ENCODE measurements around the gene SERPINA5. TPM values are rescaled to one million over a fixed set of nuclear protein-coding genes. Genes with fewer than 3 reads are reported as not detected.

SERPINA5 gene
- total and polyA plus RNA-seq, 5 donors: 4.6 to 14.4 (median 13.6) TPM

- ATAC-seq: no peak
- peaks cover 6% of the 10 kb centered on the region for H3K4me1 ChIP-seq (ENCODE audit: control insufficient read depth, insufficient read depth, low read length)
- H3K27me3 ChIP-seq (ENCODE audit: control insufficient read depth, insufficient read depth): no peaks in the 10 kb centered on the region
- no peak overlapping the region for H3K27ac ChIP-seq (ENCODE audit: low read length)
- H3K9me3 ChIP-seq (ENCODE audit: control insufficient read depth, low read length): no peaks in the 10 kb centered on the region
- no peak for DNase-seq
- 83% methylated on average over 9 of the region's 9 CpGs for WGBS
- intact Hi-C loops (cut with DNase I): no loop called here
- H3K4me3 ChIP-seq (ENCODE audit: low read length): no peak overlapping the region
Observed at GRCh38 chr14:94568186-94568585, 13.0 kb upstream of the SERPINA5 start.

GRCh38 chr14:94569381-94570001 is 11.7 kb upstream of the SERPINA5 start:
- Histone ChIP-seq H3K9me3 (ENCODE audit: control insufficient read depth, low read length) (no peaks in the 10 kb centered on the region), H3K4me3 (ENCODE audit: low read length) (no peak overlapping the region), H3K4me1 (ENCODE audit: control insufficient read depth, insufficient read depth, low read length) (peaks cover 6% of the 10 kb centered on the region), H3K27me3 (ENCODE audit: control insufficient read depth, insufficient read depth) (no peaks in the 10 kb centered on the region), H3K27ac (ENCODE audit: low read length) (no peak overlapping the region)
- intact Hi-C loops (cut with DNase I): no loop called here
- WGBS: 87% methylated on average over 20 of the region's 20 CpGs
- no peak for DNase-seq
- no peak for ATAC-seq

- intact Hi-C loops (cut with DNase I): no loop called here
- DNase-seq (no peak), ATAC-seq (no peak)
- H3K9me3 ChIP-seq (ENCODE audit: control insufficient read depth, low read length): no peaks in the 10 kb centered on the region
- H3K27me3 ChIP-seq (ENCODE audit: control insufficient read depth, insufficient read depth): no peaks in the 10 kb centered on the region
- 87% methylated on average over 6 of the region's 6 CpGs for WGBS
- no peak overlapping the region for H3K27ac ChIP-seq (ENCODE audit: low read length)
- no peak overlapping the region for H3K4me3 ChIP-seq (ENCODE audit: low read length)
- peaks cover 6% of the 10 kb centered on the region for H3K4me1 ChIP-seq (ENCODE audit: control insufficient read depth, insufficient read depth, low read length)
Observed at GRCh38 chr14:94570002-94570400, 11.2 kb upstream of the SERPINA5 start.

- no peaks in the 10 kb centered on the region for H3K27me3 ChIP-seq (ENCODE audit: control insufficient read depth, insufficient read depth)
- WGBS: 70% methylated on average over 9 of the region's 9 CpGs
- DNase-seq: no peak
- no peak overlapping the region for H3K27ac ChIP-seq (ENCODE audit: low read length)
- intact Hi-C loops (cut with DNase I): no loop called here
- ATAC-seq: no peak
- no peaks in the 10 kb centered on the region for H3K9me3 ChIP-seq (ENCODE audit: control insufficient read depth, low read length)
- no peak overlapping the region for H3K4me3 ChIP-seq (ENCODE audit: low read length)
- H3K4me1 ChIP-seq (ENCODE audit: control insufficient read depth, insufficient read depth, low read length): peaks cover 6% of the 10 kb centered on the region
Observed at GRCh38 chr14:94570440-94570839, 10.8 kb upstream of the SERPINA5 start.

GRCh38 chr14:94571395-94571794 is 9.8 kb upstream of the SERPINA5 start:
- no peaks in the 10 kb centered on the region for H3K27me3 ChIP-seq (ENCODE audit: control insufficient read depth, insufficient read depth)
- no peak overlapping the region for H3K4me3 ChIP-seq (ENCODE audit: low read length)
- DNase-seq: peak; percentile 52 to 78 (median 65)
- peak overlapping the region; percentile 54 for H3K27ac ChIP-seq (ENCODE audit: low read length)
- 43% methylated on average over 7 of the region's 7 CpGs for WGBS
- peaks cover 6% of the 10 kb centered on the region for H3K4me1 ChIP-seq (ENCODE audit: control insufficient read depth, insufficient read depth, low read length)
- peak; percentile 62 for ATAC-seq
- intact Hi-C loops (cut with DNase I): no loop called here
- H3K9me3 ChIP-seq (ENCODE audit: control insufficient read depth, low read length): no peaks in the 10 kb centered on the region

- peak; percentile 16 to 56 for ATAC-seq
- intact Hi-C loops (cut with DNase I): no loop called here
- Histone ChIP-seq H3K27ac (ENCODE audit: low read length) (peak overlapping the region; percentile 53), H3K9me3 (ENCODE audit: control insufficient read depth, low read length) (no peaks in the 10 kb centered on the region), H3K4me3 (ENCODE audit: low read length) (no peak overlapping the region), H3K4me1 (ENCODE audit: control insufficient read depth, insufficient read depth, low read length) (peaks cover 6% of the 10 kb centered on the region), H3K27me3 (ENCODE audit: control insufficient read depth, insufficient read depth) (no peaks in the 10 kb centered on the region)
- WGBS: 76% methylated on average over 6 of the region's 6 CpGs
- DNase-seq: peak in 1 of 3 donors; percentile 31
Observed at GRCh38 chr14:94571950-94572349, 9.3 kb upstream of the SERPINA5 start.

- no peak overlapping the region for H3K4me3 ChIP-seq (ENCODE audit: low read length)
- ATAC-seq: no peak
- WGBS: 71% methylated on average over 7 of the region's 7 CpGs
- intact Hi-C loops (cut with DNase I): no loop called here
- DNase-seq: no peak
- peaks cover 6% of the 10 kb centered on the region for H3K4me1 ChIP-seq (ENCODE audit: control insufficient read depth, insufficient read depth, low read length)
- H3K27me3 ChIP-seq (ENCODE audit: control insufficient read depth, insufficient read depth): no peaks in the 10 kb centered on the region
- no peak overlapping the region for H3K27ac ChIP-seq (ENCODE audit: low read length)
- no peaks in the 10 kb centered on the region for H3K9me3 ChIP-seq (ENCODE audit: control insufficient read depth, low read length)
Observed at GRCh38 chr14:94572637-94573303, 8.5 kb upstream of the SERPINA5 start.

GRCh38 chr14:94573475-94574277 is 7.5 kb upstream of the SERPINA5 start:
- no peak for ATAC-seq
- peaks cover 6% of the 10 kb centered on the region for H3K4me1 ChIP-seq (ENCODE audit: control insufficient read depth, insufficient read depth, low read length)

GRCh38 chr14:94574336-94574735 is 6.9 kb upstream of the SERPINA5 start:
- no peak overlapping the region for H3K4me3 ChIP-seq (ENCODE audit: low read length)
- H3K4me1 ChIP-seq (ENCODE audit: control insufficient read depth, insufficient read depth, low read length): peaks cover 6% of the 10 kb centered on the region
- H3K27ac ChIP-seq (ENCODE audit: low read length): no peak overlapping the region
- intact Hi-C loops (cut with DNase I): no loop called here
- ATAC-seq (no peak), DNase-seq (no peak)
- 75% methylated on average over 3 of the region's 3 CpGs for WGBS
- H3K9me3 ChIP-seq (ENCODE audit: control insufficient read depth, low read length): no peaks in the 10 kb centered on the region
- no peaks in the 10 kb centered on the region for H3K27me3 ChIP-seq (ENCODE audit: control insufficient read depth, insufficient read depth)

More at GRCh38 chr14:94573475-94574277, 7.5 kb upstream of the SERPINA5 start:
- WGBS: 82% methylated on average over 6 of the region's 6 CpGs
- DNase-seq: no peak
- Histone ChIP-seq H3K27me3 (ENCODE audit: control insufficient read depth, insufficient read depth) (no peaks in the 10 kb centered on the region), H3K27ac (ENCODE audit: low read length) (no peak overlapping the region), H3K4me3 (ENCODE audit: low read length) (no peak overlapping the region), H3K9me3 (ENCODE audit: control insufficient read depth, low read length) (no peaks in the 10 kb centered on the region)
- intact Hi-C loops (cut with DNase I): no loop called here

GRCh38 chr14:94575730-94576585 is 5.3 kb upstream of the SERPINA5 start:
- Histone ChIP-seq H3K4me3 (ENCODE audit: low read length) (no peak overlapping the region), H3K27ac (ENCODE audit: low read length) (no peak overlapping the region), H3K27me3 (ENCODE audit: control insufficient read depth, insufficient read depth) (no peaks in the 10 kb centered on the region), H3K4me1 (ENCODE audit: control insufficient read depth, insufficient read depth, low read length) (peaks cover 6% of the 10 kb centered on the region), H3K9me3 (ENCODE audit: control insufficient read depth, low read length) (no peaks in the 10 kb centered on the region)
- 83% methylated on average over 5 of the region's 5 CpGs for WGBS
- DNase-seq: no peak
- intact Hi-C loops (cut with DNase I): no loop called here
- ATAC-seq: no peak

Data from right cardiac atrium (tissue), 5 donors.